H9 (cell line): ENCODE results near the gene GEMIN2. TPM values are rescaled to one million over a fixed set of nuclear protein-coding genes. Genes with fewer than 3 reads are reported as not detected.

Source experiments
- DNase-seq: peaks from one replicate; pipeline ENCODE4 v3.0.0-alpha.2; 2017
- H2AFZ ChIP-seq: one replicate; pipeline ENCODE4 v1.6.1; 2013; ENCODE audit warnings: mild to moderate bottlenecking, low read length, control low read depth, moderate library complexity
- H2AK5ac ChIP-seq: 2 replicates; pipeline ENCODE4 v1.6.1; 2013; ENCODE audit warnings: low read length, control low read depth, mixed read lengths; ENCODE audit not compliant: insufficient read length
- H2BK120ac ChIP-seq: one replicate; pipeline ENCODE4 v1.6.1; 2013; ENCODE audit warnings: low read depth, mild to moderate bottlenecking, low read length, control low read depth, inconsistent platforms; ENCODE audit not compliant: poor library complexity, severe bottlenecking
- H2BK12ac ChIP-seq: 2 replicates; pipeline ENCODE4 v1.6.1; 2013; ENCODE audit warnings: low read length, control low read depth, mixed read lengths, low read depth; ENCODE audit not compliant: insufficient read length
- H2BK15ac ChIP-seq: 2 replicates; pipeline ENCODE4 v1.6.1; 2013; ENCODE audit warnings: low read depth, low read length, control low read depth
- H2BK20ac ChIP-seq: one replicate; pipeline ENCODE4 v1.6.1; 2013; ENCODE audit warnings: low read depth, mild to moderate bottlenecking, low read length, control low read depth, inconsistent platforms; ENCODE audit not compliant: poor library complexity, severe bottlenecking
- H2BK5ac ChIP-seq: 2 replicates; pipeline ENCODE4 v1.6.1; 2013; ENCODE audit warnings: low read length, control low read depth, mixed read lengths; ENCODE audit not compliant: insufficient read length
- H3K14ac ChIP-seq: 2 replicates; pipeline ENCODE4 v1.6.1; 2013; ENCODE audit warnings: low read length, control low read depth; ENCODE audit not compliant: insufficient read depth
- H3K18ac ChIP-seq: 2 replicates; pipeline ENCODE4 v1.6.1; 2013; ENCODE audit warnings: low read depth, mild to moderate bottlenecking, mixed read lengths, low read length, control low read depth; ENCODE audit not compliant: insufficient read length
- H3K23ac ChIP-seq: 2 replicates; pipeline ENCODE4 v1.6.1; 2013; ENCODE audit warnings: low read length, control low read depth, mixed read lengths, low read depth; ENCODE audit not compliant: insufficient read length
- H3K23me2 ChIP-seq: 2 replicates; pipeline ENCODE4 v1.6.1; 2013; ENCODE audit warnings: low read depth, mild to moderate bottlenecking, mixed read lengths, low read length, control low read depth; ENCODE audit not compliant: insufficient read length, poor library complexity, severe bottlenecking
- H3K27ac ChIP-seq: 2 replicates; pipeline ENCODE4 v1.5.1; 2013; ENCODE audit warnings: low read length, control low read depth, mixed read lengths, low read depth; ENCODE audit not compliant: insufficient read length
- H3K27me3 ChIP-seq: 2 replicates; pipeline ENCODE4 v1.6.1; 2013; ENCODE audit warnings: low read length, control low read depth, inconsistent platforms; ENCODE audit not compliant: insufficient read depth
- H3K4ac ChIP-seq: 2 replicates; pipeline ENCODE4 v1.6.1; 2013; ENCODE audit warnings: low read depth, mild to moderate bottlenecking, control low read depth, inconsistent platforms, low read length, moderate library complexity
- H3K4me1 ChIP-seq: 2 replicates; pipeline ENCODE4 v1.6.1; 2013; ENCODE audit warnings: low read length, control low read depth, inconsistent platforms; ENCODE audit not compliant: insufficient read depth
- H3K4me2 ChIP-seq: 2 replicates; pipeline ENCODE4 v1.6.1; 2013; ENCODE audit warnings: low read length, control low read depth, mixed read lengths; ENCODE audit not compliant: insufficient read length, insufficient read depth
- H3K56ac ChIP-seq: 2 replicates; pipeline ENCODE4 v1.6.1; 2013; ENCODE audit warnings: low read depth, mild to moderate bottlenecking, mixed read lengths, low read length, control low read depth; ENCODE audit not compliant: insufficient read length
- H3K79me1 ChIP-seq: 2 replicates; pipeline ENCODE4 v1.6.1; 2013; ENCODE audit warnings: low read depth, mild to moderate bottlenecking, moderate library complexity, low read length, control low read depth, inconsistent platforms; ENCODE audit not compliant: insufficient read depth, poor library complexity, severe bottlenecking
- H3K79me2 ChIP-seq: 2 replicates; pipeline ENCODE4 v1.6.1; 2013; ENCODE audit warnings: low read length, control low read depth, inconsistent platforms; ENCODE audit not compliant: insufficient read depth
- H3K9ac ChIP-seq: 2 replicates; pipeline ENCODE4 v1.6.1; 2013; ENCODE audit warnings: low read length, control low read depth, mixed read lengths; ENCODE audit not compliant: insufficient read length; ENCODE audit errors: extremely low read depth
- H3K9me3 ChIP-seq: one replicate; pipeline ENCODE4 v1.6.1; 2013; ENCODE audit warnings: low read depth, low read length, inconsistent platforms; ENCODE audit not compliant: control insufficient read depth
- H3T11ph ChIP-seq: one replicate; pipeline ENCODE4 v1.6.1; 2013; ENCODE audit warnings: mild to moderate bottlenecking, low read length, control low read depth, inconsistent platforms
- H4K20me1 ChIP-seq: one replicate; pipeline ENCODE4 v1.6.1; 2013; ENCODE audit not compliant: control insufficient read depth, insufficient read length, insufficient read depth
- H4K5ac ChIP-seq: 2 replicates; pipeline ENCODE4 v1.6.1; 2013; ENCODE audit warnings: low read depth, mild to moderate bottlenecking, mixed read lengths, low read length, control low read depth; ENCODE audit not compliant: insufficient read length
- H4K8ac ChIP-seq: replicated peaks from 2 replicates; pipeline ENCODE4 v1.6.1; 2013; ENCODE audit warnings: low read length, control low read depth, mixed read lengths, low read depth; ENCODE audit not compliant: insufficient read length
- H4K91ac ChIP-seq: 2 replicates; pipeline ENCODE4 v1.6.1; 2013; ENCODE audit warnings: low read depth, mild to moderate bottlenecking, moderate library complexity, mixed read lengths, low read length, control low read depth; ENCODE audit not compliant: insufficient read length
- H3K27ac Mint-ChIP-seq, 3 experiments: 2 replicates in 2 of 3; 3 replicates in 1 of 3; pipeline ENCODE4 v1.8.0; 2020 to 2021; ENCODE audit warnings: mixed read lengths in 3 of 3, mild to moderate bottlenecking in 1 of 3, moderate library complexity in 1 of 3
- H3K27me3 Mint-ChIP-seq: 2 replicates; pipeline ENCODE4 v1.8.0; 2021; ENCODE audit warnings: low read depth, mild to moderate bottlenecking, moderate library complexity, mixed read lengths
- H3K36me3 Mint-ChIP-seq, 3 experiments: 2 replicates in 2 of 3; 3 replicates in 1 of 3; pipeline ENCODE4 v1.8.0; 2020 to 2021; ENCODE audit warnings: low read depth in 3 of 3, mixed read lengths in 3 of 3; ENCODE audit not compliant: insufficient read depth in 1 of 3
- H3K4me1 Mint-ChIP-seq, 2 experiments: 2 replicates each; pipeline ENCODE4 v1.8.0; 2020; ENCODE audit warnings: mixed read lengths in 2 of 2
- H3K4me3 Mint-ChIP-seq, 2 experiments: 2 replicates in 1 of 2; 3 replicates in 1 of 2; pipeline ENCODE4 v1.8.0; 2020 to 2021; ENCODE audit warnings: mild to moderate bottlenecking in 2 of 2, mixed read lengths in 2 of 2, moderate library complexity in 1 of 2
- H3K9me3 Mint-ChIP-seq, 2 experiments: 2 replicates in 1 of 2; 3 replicates in 1 of 2; pipeline ENCODE4 v1.8.0; 2020; ENCODE audit warnings: mild to moderate bottlenecking in 2 of 2, mixed read lengths in 2 of 2, moderate library complexity in 1 of 2
- WGBS: extraction: QIAGEN DNeasy Blood & Tissue Kit; methylation state at CpG from one replicate; pipeline ENCODE4 v1.1.7; 2013; ENCODE audit warnings: missing lambda C conversion rate, low lambda C conversion rate, mixed read lengths; ENCODE audit not compliant: insufficient read length; ENCODE audit errors: extremely low coverage; 5-methylcytosine and 5-hydroxymethylcytosine counted together
- total RNA-seq: library from RNA; stranded (reverse); gene quantifications from 2 replicates; pipeline ENCODE4 v1.2.1, GENCODE V29; 2021
- TF ChIP-seq, protein P1 (sequence below): fragments of 200-600 bp; sonication (generic); conservative IDR thresholded peaks from 3 replicates; pipeline ENCODE4 v1.8.0; 2021; ENCODE audit warnings: antibody characterized with exemption, mild to moderate bottlenecking

The GEMIN2 gene
- total RNA-seq, 1 experiment from 2014 or later: 36.3 TPM

- Histone ChIP-seq H4K5ac (peak overlapping the region; percentile 60), H3K56ac (peak overlapping the region; percentile 47), H2BK120ac (peak overlapping the region; percentile 89), H3K27ac (peak overlapping the region; percentile 33), H3K4me2 (peak overlapping the region; percentile 81), H3K23me2 (peaks cover 3% of the 10 kb centered on the region), H3K14ac (peak overlapping the region; percentile 96), H3K79me2 (peaks cover 10% of the 10 kb centered on the region; the same call in 1 of the 2 replicates), H4K8ac (no peak overlapping the region), H3K18ac (peak overlapping the region; percentile 95), H3K4ac (peak overlapping the region; percentile 52; the same call in 1 of the 2 replicates), H2BK15ac (no peak overlapping the region), H2BK12ac (no peak overlapping the region), H3K23ac (no peak overlapping the region), H4K20me1 (no peaks in the 10 kb centered on the region), H3T11ph (no peak overlapping the region), H2AFZ (no peak overlapping the region), H2BK5ac (peak overlapping the region; percentile 68), H4K91ac (peak overlapping the region; percentile 92), H2AK5ac (no peak overlapping the region), H2BK20ac (no peak overlapping the region), H3K4me1 (no peaks in the 10 kb centered on the region), H3K27me3 (no peaks in the 10 kb centered on the region), H3K9me3 (no peaks in the 10 kb centered on the region), H3K79me1 (peaks cover 3% of the 10 kb centered on the region), H3K9ac (peak overlapping the region; percentile 99)
- Mint-ChIP-seq H3K9me3 (peaks cover 0 to 3% of the 10 kb centered on the region in 2 experiments; a peak in 2 of 5 replicates), H3K27ac (peak overlapping the region; percentile 99 to 100 (median 100)), H3K27me3 (no peaks in the 10 kb centered on the region), H3K36me3 (peaks cover 0 to 42% (median 4%) of the 10 kb centered on the region in 3 experiments; a peak in 6 of 7 replicates), H3K4me1 (peaks cover 17 to 33% of the 10 kb centered on the region in 2 experiments), H3K4me3 (peak overlapping the region; percentile 98)
- WGBS: no CpG with 5 or more reads among the region's 36 CpGs
- peak; percentile 41 for DNase-seq
- TF ChIP-seq, protein P1, sequence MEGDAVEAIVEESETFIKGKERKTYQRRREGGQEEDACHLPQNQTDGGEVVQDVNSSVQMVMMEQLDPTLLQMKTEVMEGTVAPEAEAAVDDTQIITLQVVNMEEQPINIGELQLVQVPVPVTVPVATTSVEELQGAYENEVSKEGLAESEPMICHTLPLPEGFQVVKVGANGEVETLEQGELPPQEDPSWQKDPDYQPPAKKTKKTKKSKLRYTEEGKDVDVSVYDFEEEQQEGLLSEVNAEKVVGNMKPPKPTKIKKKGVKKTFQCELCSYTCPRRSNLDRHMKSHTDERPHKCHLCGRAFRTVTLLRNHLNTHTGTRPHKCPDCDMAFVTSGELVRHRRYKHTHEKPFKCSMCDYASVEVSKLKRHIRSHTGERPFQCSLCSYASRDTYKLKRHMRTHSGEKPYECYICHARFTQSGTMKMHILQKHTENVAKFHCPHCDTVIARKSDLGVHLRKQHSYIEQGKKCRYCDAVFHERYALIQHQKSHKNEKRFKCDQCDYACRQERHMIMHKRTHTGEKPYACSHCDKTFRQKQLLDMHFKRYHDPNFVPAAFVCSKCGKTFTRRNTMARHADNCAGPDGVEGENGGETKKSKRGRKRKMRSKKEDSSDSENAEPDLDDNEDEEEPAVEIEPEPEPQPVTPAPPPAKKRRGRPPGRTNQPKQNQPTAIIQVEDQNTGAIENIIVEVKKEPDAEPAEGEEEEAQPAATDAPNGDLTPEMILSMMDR: no peak
Measured at GRCh38 chr14:39175445-39176262, 61.5 kb downstream of the GEMIN2 start.
